ENCODE measurements around the gene LPIN2.

Gene LPIN2

GRCh38 chr18:2964361-2965010 lies 48.5 kb downstream of the LPIN2 start:
- no peak for DNase-seq (ENCODE audit: extremely low read depth in 1 of 2, low read depth in 1 of 2)

All from activated CD8-positive, alpha-beta memory T cell treated with anti-CD3 and anti-CD28 coated beads for 1 hour (primary cell).